Muscle of arm (tissue), 12 donors: ENCODE measurements around the gene SLC25A38. TPM values are rescaled to one million over a fixed set of nuclear protein-coding genes. Genes with fewer than 3 reads are reported as not detected.
A peak's percentile ranks its signal among the peaks of the same experiment; 100 is the strongest.
"Not testable (repeated sequence)": the region's sequence is repeated elsewhere in the genome, so short reads cannot be mapped to it uniquely, and the experiment has no call there.

Experiments used
- DNase-seq: peaks from one replicate; pipeline ENCODE4 v3.0.0-alpha.2; 2013
- polyA plus RNA-seq, 12 donors: library from polyadenylated mRNA; unstranded; fragments of 120-200 nt; gene quantifications; one replicate each; pipeline ENCODE4 v1.2.1, GENCODE V29; 2013; ENCODE audit not compliant: insufficient read length in 12 of 12

The SLC25A38 gene
- polyA plus RNA-seq, 12 donors: 5.5 to 22.8 (median 18.1) TPM; not detected in 1

DNA sequence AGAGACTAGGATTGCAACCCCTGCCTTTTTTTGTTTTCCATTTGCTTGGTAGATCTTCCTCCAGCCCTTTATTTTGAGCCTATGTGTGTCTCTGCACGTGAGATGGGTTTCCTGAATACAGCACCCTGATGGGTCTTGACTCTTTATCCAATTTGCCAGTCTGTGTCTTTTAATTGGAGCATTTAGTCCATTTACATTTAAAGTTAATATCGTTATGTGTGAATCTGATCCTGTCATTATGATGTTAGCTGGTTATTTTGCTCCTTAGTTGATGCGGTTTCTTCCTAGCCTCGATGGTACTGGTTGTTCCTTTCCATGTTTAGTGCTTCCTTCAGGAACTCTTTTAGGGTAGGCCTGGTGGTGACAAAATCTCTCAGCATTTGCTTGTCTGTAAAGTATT lies 12.7 kb upstream of the SLC25A38 start:
- not testable (repeated sequence) for DNase-seq

DNA sequence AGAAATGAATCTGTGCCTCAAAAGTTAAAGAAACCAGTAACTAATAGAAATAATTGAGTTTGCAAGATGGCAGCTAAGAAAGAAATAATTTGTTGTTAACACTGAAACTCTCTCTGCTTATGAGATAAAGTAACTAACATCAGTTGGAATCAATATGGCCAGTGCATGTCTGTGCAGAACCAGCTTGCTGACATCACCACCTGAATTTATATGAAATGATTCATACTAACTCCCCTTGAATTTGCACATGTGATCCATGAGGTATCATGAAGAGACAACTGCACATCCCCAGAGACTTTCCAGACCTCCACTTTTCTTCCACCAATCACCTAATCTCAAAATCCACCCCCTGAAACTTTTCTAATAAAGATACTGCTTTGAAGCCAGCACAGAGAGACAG lies 10.3 kb upstream of the SLC25A38 start:
- no peak for DNase-seq

DNA sequence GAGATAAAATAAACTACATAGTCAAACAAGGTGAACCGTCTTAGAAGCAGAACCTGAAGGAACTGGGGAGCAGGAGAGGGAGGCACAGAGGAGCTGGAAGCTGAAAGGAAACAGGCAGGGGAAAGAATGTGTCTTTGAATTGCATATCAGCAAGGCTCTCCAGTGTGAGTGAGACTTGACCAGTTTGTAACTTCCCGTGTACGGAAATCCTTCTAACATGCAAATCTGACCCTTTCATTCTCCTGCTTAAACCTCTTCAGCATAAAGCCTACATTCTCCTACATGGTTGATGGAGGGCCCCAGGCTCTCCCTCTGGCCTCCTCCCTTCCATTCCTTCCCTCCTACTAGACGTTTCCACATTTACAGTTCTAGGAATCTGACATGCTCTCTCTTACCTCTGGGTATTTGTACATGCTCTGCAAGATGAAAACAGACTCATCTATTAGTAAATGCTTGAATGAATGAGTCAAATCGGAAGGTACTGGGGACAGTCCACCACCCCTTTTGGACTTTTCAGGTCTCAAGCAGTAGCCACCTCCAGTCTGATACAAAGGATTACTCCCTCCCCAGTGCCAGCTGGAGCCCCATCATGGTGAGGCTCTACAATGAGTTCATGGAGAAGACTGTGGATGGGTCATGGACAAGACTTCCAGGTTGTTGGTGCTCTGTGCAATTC lies 6.1 kb upstream of the SLC25A38 start:
- no peak for DNase-seq

- DNase-seq: no peak
Observed at GRCh38 chr3:39378088-39378487, 5.1 kb upstream of the SLC25A38 start.

GRCh38 chr3:39378957-39379777 lies 4.0 kb upstream of the SLC25A38 start:
- no peak for DNase-seq

GRCh38 chr3:39379778-39380155 lies 3.4 kb upstream of the SLC25A38 start:
- DNase-seq: no peak

DNA sequence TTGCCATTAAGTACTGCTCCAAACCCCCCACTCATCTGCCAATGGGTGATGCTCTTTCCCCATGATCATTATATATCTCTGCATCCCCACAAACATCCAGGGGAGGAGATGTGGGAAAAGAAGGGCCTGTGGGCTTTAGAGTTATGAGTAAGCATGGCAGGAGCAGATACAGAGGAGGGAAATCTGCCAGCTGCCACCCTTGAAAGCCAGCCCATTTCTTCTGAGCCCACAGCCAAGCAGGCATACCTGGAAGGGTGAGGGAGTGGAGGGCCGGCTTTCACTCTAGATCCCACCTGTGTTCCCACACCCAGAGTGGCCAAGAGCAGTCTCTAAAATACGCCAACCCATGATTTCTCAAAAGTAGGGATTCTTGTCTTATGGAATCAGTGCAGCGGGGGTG lies 1.7 kb upstream of the SLC25A38 start:
- no peak for DNase-seq

GRCh38 chr3:39383881-39384664 lies 903 bp downstream of the SLC25A38 start:
- DNase-seq: peak; percentile 92

DNA sequence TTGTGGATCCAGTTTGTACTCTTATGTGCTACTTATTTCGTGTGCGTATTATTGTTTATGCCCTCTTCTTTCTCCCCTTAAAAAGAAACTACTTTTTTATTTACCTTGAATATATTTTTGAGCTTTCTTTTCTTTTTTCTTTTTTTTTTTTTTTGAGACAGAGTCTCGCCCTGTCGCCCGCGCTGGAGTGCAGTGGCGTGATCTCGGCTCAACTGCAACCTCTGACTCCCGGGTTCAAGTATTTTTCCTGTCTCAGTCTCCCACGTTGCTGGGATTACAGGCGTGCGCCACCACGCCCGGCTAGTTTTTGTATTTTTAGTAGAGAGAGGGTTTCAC lies 1.5 kb downstream of the SLC25A38 start:
- no peak for DNase-seq

DNA sequence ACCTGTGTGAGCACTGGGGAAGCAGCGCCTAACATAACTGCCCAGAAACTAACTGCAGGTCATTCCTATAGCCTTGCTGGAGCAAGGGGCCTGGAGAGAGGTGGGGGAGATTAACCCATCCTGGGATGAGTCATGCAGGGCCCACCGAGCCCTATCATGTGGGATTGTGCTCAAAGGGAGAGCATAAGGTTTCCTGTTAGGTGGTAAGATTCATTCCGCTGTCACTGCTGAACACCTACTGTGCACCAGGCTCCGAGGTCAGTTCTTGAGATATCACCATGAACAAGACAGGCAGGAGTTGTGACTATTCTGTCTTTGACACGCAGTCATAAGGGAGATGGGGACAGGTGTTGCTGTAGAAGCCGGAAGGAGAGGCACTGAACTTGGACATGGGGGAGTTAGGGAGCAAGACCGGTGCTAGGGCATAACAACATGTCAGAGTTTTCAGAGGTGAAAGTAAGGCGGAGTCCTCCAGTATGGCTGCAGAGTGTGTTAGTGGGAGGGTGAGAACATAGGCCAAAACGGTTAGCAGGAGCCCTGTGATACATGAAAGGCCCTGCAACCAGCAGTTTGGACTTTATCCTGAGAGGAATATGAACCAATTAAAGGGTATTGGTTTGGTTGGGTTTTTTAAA lies 2.4 kb downstream of the SLC25A38 start:
- DNase-seq: no peak

DNA sequence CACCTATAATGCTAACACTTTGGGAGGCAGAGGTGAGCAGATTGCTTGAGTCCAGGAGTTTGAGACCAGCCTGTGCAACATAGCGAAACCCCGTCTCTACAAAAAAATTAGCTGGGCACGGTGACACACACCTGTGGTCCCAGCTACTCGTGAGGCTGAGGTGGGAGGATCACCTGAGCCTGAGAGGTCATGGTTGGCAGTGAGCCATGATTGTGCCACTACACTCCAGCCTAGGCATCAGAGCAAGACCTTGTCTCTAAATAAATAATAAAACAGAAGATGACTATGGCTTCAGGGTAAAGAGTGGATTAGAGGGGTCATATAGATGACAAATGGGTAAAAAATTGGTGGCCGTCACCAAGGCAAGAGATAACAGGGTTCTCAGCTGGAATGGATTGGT lies 3.1 kb downstream of the SLC25A38 start:
- DNase-seq: no peak

DNA sequence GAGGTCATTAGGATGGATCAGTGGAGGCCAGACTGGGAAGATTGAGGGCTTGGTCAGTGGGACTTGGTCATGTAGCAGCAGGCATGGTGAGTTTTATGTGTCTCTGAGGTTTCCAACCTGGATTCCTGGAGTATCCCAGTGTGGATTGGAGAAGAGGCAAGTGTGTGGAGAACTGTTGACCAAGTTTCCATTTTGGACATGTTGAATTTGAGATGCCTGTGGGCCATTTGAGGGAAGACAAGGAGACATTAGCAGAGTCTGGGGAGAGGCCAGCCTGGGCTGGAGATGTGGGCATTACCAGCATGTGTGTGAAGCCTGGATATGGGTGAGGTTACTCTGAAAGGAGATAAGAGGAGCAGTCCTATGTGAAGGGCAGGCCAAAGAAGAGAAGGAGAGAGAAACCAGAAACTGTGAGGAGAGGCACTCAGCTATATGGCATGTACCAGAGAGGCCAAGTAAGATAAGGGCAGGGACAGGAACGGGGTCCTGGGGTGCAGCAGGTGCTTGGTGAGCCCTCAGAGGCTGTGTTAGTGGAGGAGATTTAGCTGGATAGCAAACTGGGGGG lies 4.3 kb downstream of the SLC25A38 start:
- no peak for DNase-seq

DNA sequence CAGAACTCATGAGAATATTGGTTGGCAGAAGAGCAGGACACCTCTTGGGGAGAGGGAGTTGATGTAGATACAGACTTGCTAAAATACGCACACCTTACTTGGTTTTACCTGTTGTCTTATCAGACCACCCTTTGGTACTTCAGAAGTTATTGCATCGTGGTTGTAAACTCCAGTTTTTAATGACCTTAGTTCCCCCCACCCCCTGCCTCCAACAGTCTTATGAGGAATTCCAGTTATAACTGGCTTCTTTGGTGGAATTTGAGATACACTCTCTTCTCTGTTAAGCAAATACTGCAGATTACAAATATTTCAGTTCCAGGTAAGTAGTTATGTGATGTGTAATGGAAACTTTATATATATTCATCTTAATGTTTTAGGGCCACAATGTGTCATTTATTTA lies 5.0 kb downstream of the SLC25A38 start:
- no peak for DNase-seq

DNA sequence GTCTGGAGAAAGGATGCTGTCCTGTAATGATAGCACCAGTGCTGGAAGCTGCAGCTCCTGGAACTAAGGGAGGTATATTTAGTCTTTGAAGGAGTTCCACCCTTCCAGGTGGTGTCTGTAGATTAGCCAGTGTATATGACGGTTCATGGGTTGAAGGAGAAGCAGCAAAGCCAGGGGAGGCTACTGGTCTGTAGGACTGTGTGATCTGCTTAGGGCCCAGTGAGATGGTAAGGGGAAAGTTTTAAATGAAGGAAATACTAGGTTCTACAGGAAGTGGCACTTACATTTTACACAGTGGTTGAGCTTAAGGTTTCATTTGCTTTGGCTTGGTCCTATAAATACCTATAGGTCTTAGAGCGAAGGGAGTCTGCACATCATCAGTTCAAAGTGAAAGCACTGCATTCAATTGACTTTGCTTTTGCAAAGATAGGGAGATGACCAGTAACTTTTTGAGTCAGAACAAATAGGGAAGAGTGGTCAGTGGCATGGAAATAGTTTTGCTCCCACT lies 5.6 kb downstream of the SLC25A38 start:
- no peak for DNase-seq

- no peak for DNase-seq
Observed at GRCh38 chr3:39390181-39390580, 7.0 kb downstream of the SLC25A38 start.

DNA sequence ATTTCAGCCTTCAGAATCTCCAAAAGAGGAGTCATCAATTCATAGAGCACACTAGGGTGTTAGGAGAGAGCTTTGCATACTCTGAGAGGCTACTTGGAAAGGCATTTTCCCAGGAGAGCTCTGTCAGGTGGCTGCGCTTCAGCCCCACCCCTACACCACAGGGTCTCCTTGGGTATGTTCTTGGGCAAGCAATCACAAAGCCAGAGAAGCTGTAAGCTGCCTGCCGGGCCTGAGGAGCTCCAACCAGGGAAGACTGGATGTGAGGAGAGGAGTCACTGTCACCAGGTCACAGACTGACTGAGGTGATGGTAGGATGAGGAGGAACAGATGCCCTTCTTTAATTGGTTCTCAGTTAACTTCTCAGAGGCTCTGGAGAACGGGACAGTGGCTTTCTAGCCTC lies 13.5 kb downstream of the SLC25A38 start:
- no peak for DNase-seq

GRCh38 chr3:39398700-39399099 lies 15.5 kb downstream of the SLC25A38 start:
- DNase-seq: no peak

GRCh38 chr3:39401983-39402382 lies 18.8 kb downstream of the SLC25A38 start:
- no peak for DNase-seq

- DNase-seq: no peak
Observed at GRCh38 chr3:39404943-39405686, 21.9 kb downstream of the SLC25A38 start.

- DNase-seq: no peak
Observed at GRCh38 chr3:39405687-39406367, 22.7 kb downstream of the SLC25A38 start.
